NB4 (cell line): ENCODE data around the gene HENMT1.
"Not testable (repeated sequence)": the region's sequence is repeated elsewhere in the genome, so short reads cannot be mapped to it uniquely, and the experiment has no call there.

Source experiments
- DNase-seq: peaks from one replicate; pipeline ENCODE4 v3.0.0; 2010; ENCODE audit warnings: low read depth
- H3K4me3 ChIP-seq: one replicate; pipeline ENCODE4 v1.5.1; 2011; ENCODE audit warnings: mild to moderate bottlenecking, low read depth, low read length, moderate library complexity
- MYC ChIP-seq: IDR thresholded peaks from 2 replicates; pipeline ENCODE4 v1.6.1; 2011; ENCODE audit warnings: low read depth, low read length
- POLR2A ChIP-seq: IDR thresholded peaks from 2 replicates; pipeline ENCODE4 v1.6.1; 2011; ENCODE audit warnings: mild to moderate bottlenecking; ENCODE audit not compliant: insufficient read length; ENCODE audit errors: extremely low read depth
- TF ChIP-seq, protein P1 (sequence below): IDR thresholded peaks from 2 replicates; pipeline ENCODE4 v1.6.1; 2011; ENCODE audit warnings: low read depth, low read length
- TF ChIP-seq, protein P2 (sequence below): IDR thresholded peaks from one replicate; pipeline ENCODE4 v1.5.1; 2012; ENCODE audit warnings: low read depth, low read length

The HENMT1 gene

GRCh38 chr1:108661030-108661609, at the start of gene HENMT1:
TSS of gene HENMT1 (minus strand) at chr1:108661093. CDS start at chr1:108659884, 1,209 bp downstream.
- H3K4me3 ChIP-seq = peak within 1 kb of the TSS; percentile 75
- TF ChIP-seq MYC = peak; percentile 94
- peak; percentile 76 for TF ChIP-seq POLR2A
- TF ChIP-seq, protein P1, sequence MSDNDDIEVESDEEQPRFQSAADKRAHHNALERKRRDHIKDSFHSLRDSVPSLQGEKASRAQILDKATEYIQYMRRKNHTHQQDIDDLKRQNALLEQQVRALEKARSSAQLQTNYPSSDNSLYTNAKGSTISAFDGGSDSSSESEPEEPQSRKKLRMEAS = peak; percentile 59
- TF ChIP-seq, protein P2, sequence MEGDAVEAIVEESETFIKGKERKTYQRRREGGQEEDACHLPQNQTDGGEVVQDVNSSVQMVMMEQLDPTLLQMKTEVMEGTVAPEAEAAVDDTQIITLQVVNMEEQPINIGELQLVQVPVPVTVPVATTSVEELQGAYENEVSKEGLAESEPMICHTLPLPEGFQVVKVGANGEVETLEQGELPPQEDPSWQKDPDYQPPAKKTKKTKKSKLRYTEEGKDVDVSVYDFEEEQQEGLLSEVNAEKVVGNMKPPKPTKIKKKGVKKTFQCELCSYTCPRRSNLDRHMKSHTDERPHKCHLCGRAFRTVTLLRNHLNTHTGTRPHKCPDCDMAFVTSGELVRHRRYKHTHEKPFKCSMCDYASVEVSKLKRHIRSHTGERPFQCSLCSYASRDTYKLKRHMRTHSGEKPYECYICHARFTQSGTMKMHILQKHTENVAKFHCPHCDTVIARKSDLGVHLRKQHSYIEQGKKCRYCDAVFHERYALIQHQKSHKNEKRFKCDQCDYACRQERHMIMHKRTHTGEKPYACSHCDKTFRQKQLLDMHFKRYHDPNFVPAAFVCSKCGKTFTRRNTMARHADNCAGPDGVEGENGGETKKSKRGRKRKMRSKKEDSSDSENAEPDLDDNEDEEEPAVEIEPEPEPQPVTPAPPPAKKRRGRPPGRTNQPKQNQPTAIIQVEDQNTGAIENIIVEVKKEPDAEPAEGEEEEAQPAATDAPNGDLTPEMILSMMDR = no peak
- peak; percentile 92 for DNase-seq

DNA sequence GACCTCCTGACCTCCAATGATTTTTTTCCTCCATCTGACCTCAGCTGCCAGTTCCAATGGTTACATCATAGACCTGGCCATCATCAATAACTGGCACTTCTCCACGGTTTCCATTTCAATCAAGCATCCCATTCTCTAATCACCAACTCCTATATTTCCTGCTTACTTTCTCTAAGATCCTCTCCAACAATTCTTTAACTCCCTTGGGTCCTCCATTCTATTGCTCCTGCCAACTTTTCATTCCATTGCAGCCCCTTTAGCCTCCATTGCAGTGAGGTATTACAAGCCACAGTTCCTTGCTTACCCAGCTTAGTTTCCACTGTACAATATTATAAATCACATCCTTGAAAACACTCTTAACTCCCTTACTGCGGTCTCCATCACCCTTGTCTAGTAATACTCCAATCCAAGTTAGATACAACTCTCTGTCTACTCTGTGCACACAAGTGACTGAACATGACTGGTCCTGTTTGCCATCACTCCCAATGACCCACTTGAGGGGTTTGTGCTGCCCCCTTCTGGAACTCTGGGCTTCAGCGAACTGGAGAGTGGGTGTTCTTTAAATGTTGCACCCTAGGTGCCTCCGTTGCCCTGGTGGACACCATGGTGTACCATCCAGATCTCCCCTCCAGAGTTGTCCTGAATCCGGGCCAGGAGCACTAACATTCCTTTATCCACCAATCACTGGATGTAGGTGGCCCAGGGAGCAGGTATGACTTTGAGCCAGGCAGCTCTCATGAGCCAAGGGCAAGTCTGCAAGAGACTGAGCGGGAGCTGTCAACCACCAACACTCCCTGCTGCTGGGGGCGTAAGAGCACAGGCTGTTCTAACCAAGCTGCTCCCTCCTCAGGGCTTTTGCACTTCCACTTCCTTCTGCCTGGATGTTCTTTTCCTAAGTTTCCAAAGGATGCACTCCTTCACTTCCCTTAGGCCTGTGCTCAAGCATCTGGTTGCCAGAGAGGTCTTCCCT, 48.1 kb upstream of the HENMT1 start:
- no peak overlapping the region for H3K4me3 ChIP-seq
- TF ChIP-seq POLR2A = no peak
- TF ChIP-seq, protein P2 = peak; percentile 49
- peak; percentile 65 for DNase-seq

DNA sequence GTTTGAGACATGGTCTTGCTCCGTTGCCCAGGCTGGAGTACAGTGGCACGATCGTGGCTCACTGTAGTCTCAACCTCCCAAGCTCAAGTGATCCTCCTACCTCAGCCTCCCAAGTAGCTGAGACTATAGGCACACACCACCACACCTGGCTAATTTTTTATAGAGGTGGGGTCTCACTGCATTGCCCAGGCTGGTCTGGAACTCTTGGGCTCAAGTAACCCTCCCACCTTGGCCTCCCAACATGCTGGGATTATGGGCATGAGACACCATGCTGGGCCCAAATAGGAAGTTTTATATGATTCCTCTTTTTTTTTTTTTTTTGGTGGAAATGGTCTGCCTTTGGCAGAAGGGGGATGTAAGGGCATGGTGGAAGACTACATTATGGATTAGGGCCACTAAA, 45.8 kb upstream of the HENMT1 start:
- TF ChIP-seq POLR2A (no peak), MYC (no peak)
- TF ChIP-seq, protein P1 = no peak
- TF ChIP-seq, protein P2 = no peak
- no peak for DNase-seq
- no peak overlapping the region for H3K4me3 ChIP-seq

GRCh38 chr1:108704496-108704895, 43.6 kb upstream of the HENMT1 start:
- H3K4me3 ChIP-seq = no peak overlapping the region
- TF ChIP-seq, protein P1 = no peak
- TF ChIP-seq, protein P2 = no peak
- TF ChIP-seq MYC = no peak
- TF ChIP-seq POLR2A = no peak
- DNase-seq = no peak

GRCh38 chr1:108703939-108704338, 43.0 kb upstream of the HENMT1 start:
- TF ChIP-seq POLR2A (no peak), MYC (no peak)
- TF ChIP-seq, protein P2 = no peak
- TF ChIP-seq, protein P1 = no peak
- H3K4me3 ChIP-seq = no peak overlapping the region
- DNase-seq = no peak

GRCh38 chr1:108702109-108702508, 41.2 kb upstream of the HENMT1 start:
- not testable (repeated sequence) for H3K4me3 ChIP-seq, DNase-seq
